ENCODE measurements around the gene HOXD12.

Gene HOXD12

DNA sequence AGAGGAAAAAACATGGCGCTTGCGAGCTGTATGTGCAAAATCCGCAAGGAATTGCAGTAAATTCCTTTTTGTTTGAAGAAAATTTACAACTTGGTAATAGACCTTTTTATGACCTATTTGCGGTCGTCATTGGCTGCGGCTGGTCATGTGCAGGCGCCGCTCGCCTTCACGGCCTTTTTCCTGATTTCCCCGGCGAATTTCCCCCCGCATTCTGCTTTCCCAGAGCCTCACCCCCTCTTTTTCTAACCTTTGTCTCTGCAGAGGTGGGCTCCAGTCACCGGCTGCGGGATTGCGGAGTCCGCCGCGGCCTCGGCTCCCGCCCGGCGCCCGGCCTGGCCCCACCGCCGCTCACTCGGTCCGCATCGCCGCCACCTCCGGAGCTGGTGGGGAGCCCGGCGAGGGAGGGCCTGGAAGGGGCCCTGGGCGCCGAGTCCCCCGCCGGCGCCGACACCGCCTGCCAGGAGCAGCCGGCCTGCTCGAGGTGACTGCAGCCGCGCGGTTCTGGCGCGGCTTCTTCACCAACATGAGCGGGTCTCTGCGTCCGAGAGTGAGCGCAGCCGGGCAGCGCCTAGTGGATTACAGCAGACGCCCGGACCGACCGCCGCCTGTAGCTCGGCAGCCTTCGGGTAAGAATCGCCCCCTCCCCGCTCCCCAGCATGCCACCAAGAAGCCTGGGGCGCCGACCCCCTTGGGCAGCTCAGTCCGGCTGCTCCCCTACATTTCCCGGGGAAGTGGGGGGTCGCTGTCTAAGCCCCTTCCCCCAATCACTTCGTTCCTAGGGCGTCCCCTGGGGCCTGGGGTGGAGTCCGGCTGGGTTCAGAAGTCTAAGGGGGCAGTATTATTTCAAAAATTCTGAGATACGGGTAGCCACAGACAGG, 37.0 kb downstream of the HOXD12 start:
- no peak for DNase-seq

GRCh38 chr2:176137252-176137580, 37.6 kb downstream of the HOXD12 start:
- no peak for DNase-seq

- no peak for DNase-seq
Measured at GRCh38 chr2:176137906-176138305, 38.3 kb downstream of the HOXD12 start.

GRCh38 chr2:176138526-176138922, 38.9 kb downstream of the HOXD12 start:
- no peak for DNase-seq

- DNase-seq: no peak
Measured at GRCh38 chr2:176138923-176139660, 39.5 kb downstream of the HOXD12 start.

DNA sequence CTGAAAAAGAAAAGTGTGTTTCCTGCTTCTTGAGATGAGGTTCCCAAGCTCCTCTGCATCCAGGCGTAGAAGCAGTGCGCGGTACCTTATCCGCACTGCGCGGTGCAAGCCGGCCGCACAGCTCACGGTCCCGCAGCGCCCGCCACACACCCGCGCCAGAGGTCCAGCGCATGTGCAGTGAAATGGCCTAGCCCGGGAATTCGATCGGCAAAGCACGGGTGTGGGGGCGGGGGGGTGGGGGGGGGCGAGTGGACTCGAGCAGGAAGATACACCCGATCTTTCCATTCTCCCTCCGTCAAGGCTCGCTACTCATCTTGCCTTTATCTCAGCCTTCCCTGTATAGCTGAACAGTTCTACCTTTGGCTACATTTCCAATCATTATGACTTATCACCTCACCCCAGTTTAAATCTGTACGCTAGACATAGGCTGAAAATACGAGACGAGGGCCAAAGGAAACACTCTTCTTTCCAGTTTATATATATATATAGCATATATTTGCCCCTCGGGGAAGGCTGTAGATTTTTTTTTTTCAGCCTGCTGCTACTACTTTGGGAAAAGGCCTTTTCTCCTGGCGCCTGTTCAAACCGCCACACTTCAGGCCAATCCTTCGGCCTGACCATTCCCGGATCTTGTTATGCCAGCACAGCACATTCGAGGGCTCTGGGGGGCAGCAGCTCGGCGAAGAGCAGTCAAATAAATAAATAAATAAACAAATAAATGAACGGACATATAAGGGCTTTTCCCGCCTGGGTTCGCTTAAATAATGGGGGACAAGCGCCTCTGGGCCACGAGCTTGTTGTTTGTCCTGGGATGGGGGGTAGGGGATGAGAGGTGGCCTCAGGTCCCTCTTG, 40.3 kb downstream of the HOXD12 start:
- DNase-seq: no peak

DNA sequence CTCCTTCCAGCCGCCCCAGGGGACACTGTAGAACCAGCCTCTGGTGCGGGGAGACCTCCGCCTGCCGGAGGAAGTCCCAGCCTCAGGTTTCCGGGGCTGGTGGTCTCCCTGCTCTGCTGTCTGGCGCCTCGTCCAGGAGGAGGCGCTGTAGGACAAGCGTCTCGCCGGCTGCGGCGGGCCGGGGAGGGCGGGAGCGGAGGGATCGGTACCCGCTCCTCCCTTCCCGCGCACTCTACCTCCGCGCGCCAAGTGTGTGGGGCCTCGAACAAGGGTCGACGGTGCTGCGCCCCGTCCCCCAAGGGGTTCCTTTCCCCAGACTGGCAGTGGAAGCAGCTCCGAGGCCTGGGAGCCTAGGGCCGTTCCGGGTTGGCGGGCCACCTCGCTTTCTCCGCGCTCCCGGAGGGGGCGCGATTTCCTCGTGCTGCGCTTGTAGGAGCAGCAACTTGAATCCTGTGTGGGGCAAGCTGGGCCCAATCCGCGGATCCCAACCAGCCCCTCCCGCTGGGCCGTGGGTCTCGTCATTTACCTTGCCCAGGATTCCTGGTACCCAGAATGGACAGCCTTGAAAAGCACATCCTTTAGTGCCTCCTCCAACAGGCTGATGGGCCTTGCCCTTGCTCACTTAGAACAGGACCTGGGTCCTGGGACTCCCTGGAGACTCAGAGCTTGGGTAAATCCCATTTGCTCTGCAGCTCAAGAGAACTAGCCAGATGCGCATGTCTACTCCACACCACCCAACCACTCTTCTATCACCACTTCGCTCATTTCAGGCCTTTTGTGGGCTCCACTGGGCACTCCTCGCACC, 41.1 kb downstream of the HOXD12 start:
- peak; percentile 62 for DNase-seq

GRCh38 chr2:176142281-176142680, 42.7 kb downstream of the HOXD12 start:
- no peak for DNase-seq

DNA sequence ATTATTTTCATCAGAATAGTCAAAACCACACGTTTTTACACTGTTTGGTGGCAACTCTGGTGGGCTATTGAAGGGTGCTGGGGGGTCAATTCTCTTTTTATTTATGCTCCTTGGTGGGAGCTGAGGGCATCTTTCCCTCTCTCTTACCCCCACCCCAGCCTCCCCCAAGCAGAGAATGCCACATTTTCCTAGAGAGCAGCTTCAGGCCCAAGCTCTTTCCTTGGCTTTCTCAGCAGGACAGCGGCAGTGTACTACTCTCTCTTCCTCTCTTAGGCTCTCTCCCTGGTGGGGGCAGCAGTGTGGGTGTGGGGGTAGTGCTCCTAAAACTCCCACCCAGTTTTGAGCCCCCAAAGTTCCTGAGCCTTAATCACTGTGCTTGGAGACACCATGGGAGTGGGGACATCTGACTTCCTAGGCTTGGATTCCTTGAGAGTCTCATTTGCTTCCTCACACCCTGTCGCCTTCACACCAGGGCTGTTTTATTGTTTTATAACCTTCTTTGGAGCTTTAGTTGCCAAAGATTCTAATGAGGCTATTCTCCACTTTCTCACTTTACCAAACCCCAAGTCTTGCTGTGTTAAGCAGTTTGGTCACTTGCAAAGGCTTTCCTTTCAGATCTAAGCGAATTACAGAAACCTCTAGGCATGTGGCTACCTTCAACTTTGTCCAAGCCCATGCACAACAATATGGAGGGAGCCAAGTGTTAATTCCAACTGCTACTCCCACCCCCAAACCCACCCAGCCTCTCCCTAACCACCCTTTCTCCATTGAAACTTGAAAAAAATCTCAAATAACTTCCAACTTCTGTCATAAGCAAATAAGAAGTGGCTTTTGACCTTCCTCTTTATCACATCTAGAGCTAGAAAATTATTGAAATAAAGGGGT, 45.7 kb downstream of the HOXD12 start:
- no peak for DNase-seq

GRCh38 chr2:176146101-176146500, 46.5 kb downstream of the HOXD12 start:
- DNase-seq: no peak

GRCh38 chr2:176146645-176147044, 47.0 kb downstream of the HOXD12 start:
- DNase-seq: no peak

- DNase-seq: no peak
Measured at GRCh38 chr2:176147210-176147799, 47.7 kb downstream of the HOXD12 start.

- DNase-seq: no peak
Measured at GRCh38 chr2:176147800-176148496, 48.4 kb downstream of the HOXD12 start.

DNA sequence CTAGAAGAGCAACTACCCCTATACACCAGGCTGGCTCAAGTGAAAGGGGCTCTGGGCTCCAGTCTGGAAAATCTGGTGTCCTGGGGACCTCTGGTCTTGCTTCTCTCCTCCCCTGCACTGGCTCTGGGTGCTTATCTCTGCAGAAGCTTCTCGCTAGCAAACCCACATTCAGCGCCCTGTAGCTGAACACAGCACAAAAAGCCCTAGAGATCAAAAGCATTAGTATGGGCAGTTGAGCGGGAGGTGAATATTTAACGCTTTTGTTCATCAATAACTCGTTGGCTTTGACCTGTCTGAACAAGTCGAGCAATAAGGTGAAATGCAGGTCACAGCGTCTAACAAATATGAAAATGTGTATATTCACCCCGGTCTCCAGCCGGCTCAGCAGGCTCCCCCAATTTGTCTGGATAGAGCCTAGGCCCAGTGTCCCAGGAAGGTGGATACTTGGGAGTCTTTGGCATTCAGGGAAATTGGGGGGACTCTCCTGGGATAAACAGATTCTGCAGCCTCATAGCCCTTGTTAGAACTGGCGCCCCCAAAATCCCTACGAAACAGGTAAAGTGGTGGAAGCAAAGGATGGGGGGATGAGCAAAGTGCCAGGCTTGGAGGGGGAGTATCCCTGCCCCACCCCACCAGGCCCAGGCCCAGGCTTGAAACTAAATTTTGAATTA, 49.3 kb downstream of the HOXD12 start:
- no peak for DNase-seq

DNA sequence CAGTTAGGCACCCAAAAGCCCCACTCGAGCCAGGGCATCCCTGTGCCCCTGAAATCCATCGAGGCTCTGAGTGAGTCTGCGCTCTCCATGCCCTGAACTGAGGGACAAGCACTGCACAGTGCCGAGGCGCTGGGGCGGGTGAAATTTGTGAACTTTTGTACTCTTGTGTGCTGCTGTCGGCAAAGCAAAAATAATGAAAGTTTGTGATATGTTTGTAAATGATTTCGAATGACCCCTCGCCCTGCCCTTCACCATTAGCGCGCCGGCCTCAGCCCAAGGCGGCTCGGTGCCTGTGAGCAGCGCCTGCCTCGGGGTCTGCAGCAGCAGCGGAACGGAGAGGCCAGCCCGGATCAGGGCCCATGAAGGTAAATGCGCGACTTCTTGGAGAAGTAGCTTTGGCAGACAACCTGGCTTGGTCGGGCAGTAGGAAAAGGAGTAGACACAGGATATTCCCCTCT, 49.9 kb downstream of the HOXD12 start:
- DNase-seq: no peak

- no peak for DNase-seq
Measured at GRCh38 chr2:176149939-176150583, 50.5 kb downstream of the HOXD12 start.

GRCh38 chr2:176150584-176151441, 51.2 kb downstream of the HOXD12 start:
- no peak for DNase-seq

All from CD4-positive, alpha-beta T cell treated with Interleukin-21 for 1 hour (primary cell).